ENCODE data around the gene DNAJB14. TPM values are rescaled to one million over a fixed set of nuclear protein-coding genes. Genes with fewer than 3 reads are reported as not detected.
A peak's percentile ranks its signal among the peaks of the same experiment; 100 is the strongest.

The DNAJB14 gene
- total and polyA plus RNA-seq, 2 of the 13 experiments (the other 11 are each of a cell fraction or from before 2014, with no cell fraction given), result 9.1 to 38.1 TPM

GRCh38 chr4:99949034-99949998, 2.9 kb upstream of the DNAJB14 start (continued):
- TF ChIP-seq NFAT5 (CRISPR knock-in tag; IDR thresholded peaks at IDR 0.05) (no peak), PHB2 (IDR thresholded peaks at IDR 0.05; ENCODE audit: partially characterized antibody) (no peak)

- peak overlapping the region; percentile 88 for H3K27ac ChIP-seq (ENCODE audit: extremely low read length, insufficient read depth, low read length)
- in situ Hi-C loops (cut with HindIII; ENCODE audit: extremely low pct_ligation_motif_present, low pct_unique_long_range_greater_than_20kb) (loop anchor here (5.0 kb wide), 3 partner anchors 55 to 385 kb away; partner anchors contain the start of genes LAMTOR3 and TRMT10A), intact Hi-C loops (cut with micrococcal nuclease; ENCODE audit: unreplicated experiment) (no loop called here)
- peaks cover 51% of the 10 kb centered on the region for H3K79me2 ChIP-seq (ENCODE audit: insufficient read depth, low read length)
- FAIRE-seq (no peak), ATAC-seq (no peak), DNase-seq (ENCODE audit: low spot score) (no peak)
- H4K20me1 ChIP-seq (ENCODE audit: insufficient read depth, low read length), result 0 out of 2 replicates have a peak, but pooled peaks cover 8% of the 10 kb centered on the region
- no peak overlapping the region; a peak in 1 of 6 replicates for H3K4me3 ChIP-seq (replicated peaks in 1 of 3; ENCODE audit: insufficient read depth in 1 of 3, low read depth in 2 of 3, low read length in 3 of 3)
- no peaks in the 10 kb centered on the region; a peak in 1 of 5 replicates for H3K27me3 ChIP-seq (ENCODE audit: control insufficient read depth in 1 of 2, insufficient read depth in 2 of 2, low read length in 2 of 2)
- ChIA-PET POLR2A (interaction anchor here (1.2 to 2.3 kb wide), 3 partner anchors 53 to 384 kb away, joined by 4 to 20 read pairs (median 7); partner anchors contain the start of genes LAMTOR3, MTTP and TRMT10A), CTCF (ENCODE audit: low intra/inter-chr PET ratio, low total read pairs) (no interaction called here)
- no peak overlapping the region for H2AFZ ChIP-seq (ENCODE audit: low read length)
- H3K4me1 ChIP-seq (ENCODE audit: insufficient read depth, low read length), result peaks cover 50% of the 10 kb centered on the region
- H3K9me3 ChIP-seq (ENCODE audit: low read length), result no peaks in the 10 kb centered on the region
- no peaks in the 10 kb centered on the region for H3K36me3 ChIP-seq (replicated peaks in 1 of 2; ENCODE audit: control insufficient read depth in 1 of 2, insufficient read depth in 2 of 2, low read length in 2 of 2)
- 85% methylated on average over 4 of the region's 4 CpGs for WGBS (ENCODE audit: low lambda C conversion rate)
- H3K9ac ChIP-seq (ENCODE audit: insufficient read depth, low read depth, low read length), result peak overlapping the region; percentile 78; the same call in 1 of the 2 replicates
- H3K4me2 ChIP-seq (ENCODE audit: low read depth, low read length), result peak overlapping the region; percentile 88
- TF ChIP-seq ZNF513 (CRISPR knock-in tag; conservative IDR thresholded peaks at IDR 0.05) (no peak), POLR2A (IDR thresholded peaks at IDR 0.05; ENCODE audit: insufficient read depth in 1 of 2, low read depth in 2 of 2, low read length in 2 of 2) (0 out of 4 replicates have a peak, but pooled peaks of 1 of the 2 experiments have one; percentile 6)
- BruUV-seq (replicated peaks), result no TSS peak
Measured at GRCh38 chr4:99947608-99948007, 1.2 kb upstream of the DNAJB14 start.

All from HepG2 (cell line).